HCT116 (cell line): ENCODE data around the gene TPTE2. TPM values are rescaled to one million over a fixed set of nuclear protein-coding genes. Genes with fewer than 3 reads are reported as not detected.

Source experiments
- ATAC-seq: fragments of 200-7000 bp; cut with Tn5 transposase; 2 replicates; pipeline ENCODE4 v1.9.1; 2020; ENCODE audit warnings: mild to moderate bottlenecking, moderate library complexity
- BruUV-seq: library from RNA; stranded (reverse); fragments of 400-500 nt; replicated peaks from 2 replicates; lab custom pipeline; 2021; lab: Mats Ljungman, UMichigan
- CTCF ChIA-PET: fragments of 300-600 bp; sonication (Branson Sonifier 250); formaldehyde crosslinking; loops from one replicate; lab custom pipeline; 2021; ENCODE audit warnings: antibody characterized with exemption; lab: Charles Lee
- POLR2A ChIA-PET: fragments of 300-600, 350-600 bp; sonication (Branson Sonifier 250); formaldehyde crosslinking; loops from one replicate; lab custom pipeline; 2021; ENCODE audit warnings: antibody characterized with exemption; lab: Charles Lee
- RAD21 ChIA-PET, 2 experiments: fragments of 300-600 bp; sonication (Branson Sonifier 250); formaldehyde crosslinking; loops; one replicate each; lab custom pipeline; 2023; ENCODE audit warnings: low total read pairs in 2 of 2; ENCODE audit not compliant: uncharacterized antibody in 2 of 2, unreplicated experiment in 2 of 2, low non-redundant PET in 1 of 2; lab: Charles Lee
- DNase-seq: peaks from one replicate; pipeline ENCODE4 v3.0.0-alpha.2; 2010; ENCODE audit warnings: low read depth, low spot score
- H2AFZ ChIP-seq: fragments of 200-600 bp; shearing (Covaris generic), sonication (generic); 2 replicates; pipeline ENCODE4 v1.6.1; 2017; ENCODE audit warnings: low read depth, mixed run types, mixed read lengths, antibody characterized with exemption, low read length; ENCODE audit not compliant: poor library complexity, severe bottlenecking
- H3K27ac ChIP-seq: 2 replicates; pipeline ENCODE4 v1.5.1; 2012; ENCODE audit warnings: low read depth, low read length
- H3K27me3 ChIP-seq: fragments of 200-600 bp; sonication (generic); 2 replicates; pipeline ENCODE4 v1.6.1; 2016; ENCODE audit warnings: mixed run types, low read length, mixed read lengths; ENCODE audit not compliant: insufficient read depth
- H3K36me3 ChIP-seq, 2 experiments: fragments of 200-500 bp in 1 of 2; fragments of 200-600 bp in 1 of 2; sonication (Bioruptor generic) in 1 of 2; sonication (generic) in 1 of 2; 2 replicates each; pipeline versions ENCODE4 v1.5.1 to v1.6.1; 2014 to 2016; ENCODE audit warnings: low read length in 2 of 2, inconsistent platforms in 1 of 2, mixed read lengths in 1 of 2, mixed run types in 1 of 2; ENCODE audit not compliant: insufficient read depth in 2 of 2, control insufficient read depth in 1 of 2
- H3K4me1 ChIP-seq, 2 experiments: fragments of 200-600 bp in 1 of 2; sonication (generic) in 1 of 2; 2 replicates each; pipeline versions ENCODE4 v1.5.1 to v1.6.1; 2012 to 2017; ENCODE audit warnings: low read length in 2 of 2, inconsistent platforms in 1 of 2, mild to moderate bottlenecking in 1 of 2, mixed read lengths in 1 of 2, mixed run types in 1 of 2, moderate library complexity in 1 of 2; ENCODE audit not compliant: insufficient read depth in 2 of 2, control insufficient read depth in 1 of 2
- H3K4me2 ChIP-seq: fragments of 200-600 bp; sonication (generic); 2 replicates; pipeline ENCODE4 v1.6.1; 2017; ENCODE audit warnings: mixed run types, low read length, mixed read lengths
- H3K4me3 ChIP-seq, 2 experiments: fragments of 200-600 bp in 1 of 2; sonication (generic) in 1 of 2; replicated peaks in 1 of 2; 2 replicates each; pipeline ENCODE4 v1.5.1; 2011 to 2016; ENCODE audit warnings: low read length in 2 of 2, control low read depth in 1 of 2, low read depth in 1 of 2, mild to moderate bottlenecking in 1 of 2, mixed read lengths in 1 of 2, mixed run types in 1 of 2
- H3K79me2 ChIP-seq: fragments of 200-600 bp; sonication (generic); 2 replicates; pipeline ENCODE4 v1.6.1; 2017; ENCODE audit warnings: mild to moderate bottlenecking, mixed run types, low read length, moderate library complexity, mixed read lengths; ENCODE audit not compliant: insufficient read depth
- H3K9ac ChIP-seq: fragments of 200-600 bp; sonication (generic); 2 replicates; pipeline ENCODE4 v1.6.1; 2016; ENCODE audit warnings: low read length, mixed read lengths
- H3K9me2 ChIP-seq: fragments of 200-600 bp; sonication (generic), shearing (Covaris generic); 2 replicates; pipeline ENCODE4 v1.6.1; 2017; ENCODE audit warnings: mixed run types, mild to moderate bottlenecking, moderate library complexity; ENCODE audit not compliant: insufficient read depth
- H3K9me3 ChIP-seq, 2 experiments: fragments of 200-500 bp in 1 of 2; fragments of 200-600 bp in 1 of 2; sonication (Bioruptor generic) in 1 of 2; sonication (generic) in 1 of 2; 2 replicates each; pipeline ENCODE4 v1.6.1; 2014 to 2017; ENCODE audit warnings: low read length in 2 of 2, mixed read lengths in 2 of 2, inconsistent platforms in 1 of 2, low read depth in 1 of 2, mild to moderate bottlenecking in 1 of 2, mixed run types in 1 of 2, moderate library complexity in 1 of 2; ENCODE audit not compliant: control insufficient read depth in 1 of 2, insufficient read depth in 1 of 2
- H4K20me1 ChIP-seq: fragments of 200-600 bp; sonication (generic), shearing (Covaris generic); 2 replicates; pipeline ENCODE4 v1.6.1; 2017; ENCODE audit warnings: mixed run types, mild to moderate bottlenecking, moderate library complexity; ENCODE audit not compliant: insufficient read depth
- CBX3 ChIP-seq: IDR thresholded peaks from 2 replicates; pipeline ENCODE4 v1.6.1; 2012; ENCODE audit warnings: low read depth
- CEBPB ChIP-seq: IDR thresholded peaks from 2 replicates; pipeline ENCODE4 v1.6.1; 2012; ENCODE audit warnings: low read depth
- ELF1 ChIP-seq: IDR thresholded peaks from 2 replicates; pipeline ENCODE4 v1.6.1; 2012; ENCODE audit warnings: low read depth, borderline replicate concordance
- POLR2AphosphoS5 ChIP-seq: IDR thresholded peaks from 2 replicates; pipeline ENCODE4 v1.6.1; 2011; ENCODE audit warnings: mild to moderate bottlenecking, low read depth, low read length, moderate library complexity
- SP1 ChIP-seq: IDR thresholded peaks from 2 replicates; pipeline ENCODE4 v1.6.1; 2012; ENCODE audit warnings: low read depth
- TCF7L2 ChIP-seq: IDR thresholded peaks from 2 replicates; pipeline ENCODE4 v1.7.0; 2011; ENCODE audit warnings: borderline replicate concordance, inconsistent platforms; ENCODE audit not compliant: insufficient read depth, insufficient read length; ENCODE audit errors: extremely low read depth
- YY1 ChIP-seq: IDR thresholded peaks from 2 replicates; pipeline ENCODE4 v1.6.1; 2011; ENCODE audit warnings: low read length, low read depth, moderate library complexity, mild to moderate bottlenecking; ENCODE audit not compliant: insufficient replicate concordance; ENCODE audit errors: extremely low read depth
- ZFX ChIP-seq: fragments of 450-650 bp; IDR thresholded peaks from 2 replicates; pipeline ENCODE4 v1.6.1; 2017
- ZNF274 ChIP-seq: fragments of 200-500 bp; sonication (Bioruptor generic); IDR thresholded peaks from 2 replicates; pipeline ENCODE4 v1.6.1; 2014; ENCODE audit warnings: mild to moderate bottlenecking, low read depth, low read length, inconsistent platforms
- intact Hi-C: fragments of 100-400 bp; cut with micrococcal nuclease; formaldehyde crosslinking; loops from 2 replicates; pipeline ENCODE4 v1.10.0; 2022
- total RNA-seq: library from RNA; stranded (reverse); gene quantifications from one replicate; pipeline ENCODE4 v1.2.1, GENCODE V29; 2021; ENCODE audit not compliant: unreplicated experiment
- TF ChIP-seq, protein P1 (sequence below), 3 experiments: fragments of 200-600 bp in 1 of 3; sonication (generic) in 1 of 3; IDR thresholded peaks in 2 of 3; conservative IDR thresholded peaks in 1 of 3; 2 replicates each; pipeline ENCODE4 v1.5.1; 2012 to 2017; ENCODE audit warnings: low read depth in 2 of 3, low read length in 2 of 3, antibody characterized with exemption in 1 of 3, borderline replicate concordance in 1 of 3, control low read depth in 1 of 3, mild to moderate bottlenecking in 1 of 3, mixed read lengths in 1 of 3, mixed run types in 1 of 3, moderate library complexity in 1 of 3; ENCODE audit not compliant: insufficient read depth in 1 of 3
- TF ChIP-seq, protein P2 (sequence below): IDR thresholded peaks from 2 replicates; pipeline ENCODE4 v1.6.1; 2011; ENCODE audit warnings: mild to moderate bottlenecking, low read length, moderate library complexity; ENCODE audit not compliant: insufficient replicate concordance; ENCODE audit errors: extremely low read depth

Gene TPTE2
- total RNA-seq, 1 experiment from 2014 or later = not detected

DNA sequence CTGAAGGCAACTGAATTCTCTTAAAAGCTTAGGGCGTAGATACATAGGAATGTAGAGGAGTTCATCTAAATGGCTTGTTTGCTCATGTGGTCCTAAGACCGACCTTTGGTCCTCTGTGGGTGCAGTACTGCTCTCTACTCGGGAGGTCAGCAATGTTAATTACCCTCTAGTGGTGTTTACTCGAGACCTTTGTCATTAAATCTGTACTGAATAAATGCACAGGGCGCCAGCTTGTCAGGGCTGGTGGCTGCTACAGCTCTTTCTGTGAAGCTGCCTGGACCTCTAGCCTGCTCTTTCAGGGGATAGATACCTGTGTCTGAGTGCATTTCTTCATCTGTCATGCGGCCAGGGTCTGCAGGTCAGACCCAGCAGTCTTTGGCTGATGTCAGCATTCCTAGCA, 43.0 kb upstream of the TPTE2 start:
- Histone ChIP-seq H3K9me3 (no peaks in the 10 kb centered on the region), H3K79me2 (peaks cover 78% of the 10 kb centered on the region), H3K4me3 (no peak overlapping the region), H3K27ac (no peak overlapping the region), H4K20me1 (peaks cover 3% of the 10 kb centered on the region; the same call in 1 of the 2 replicates), H3K27me3 (no peaks in the 10 kb centered on the region), H3K4me2 (peak overlapping the region; percentile 76), H3K4me1 (peaks cover 28 to 52% of the 10 kb centered on the region in 2 experiments), H2AFZ (no peak overlapping the region), H3K36me3 (no peaks in the 10 kb centered on the region), H3K9me2 (no peaks in the 10 kb centered on the region), H3K9ac (no peak overlapping the region)
- RAD21 ChIA-PET = no interaction called here
- POLR2A ChIA-PET = no interaction called here
- intact Hi-C loops = no loop called here
- no peak for TF ChIP-seq CEBPB
- TF ChIP-seq TCF7L2 = no peak
- TF ChIP-seq YY1 = no peak
- TF ChIP-seq, protein P1, sequence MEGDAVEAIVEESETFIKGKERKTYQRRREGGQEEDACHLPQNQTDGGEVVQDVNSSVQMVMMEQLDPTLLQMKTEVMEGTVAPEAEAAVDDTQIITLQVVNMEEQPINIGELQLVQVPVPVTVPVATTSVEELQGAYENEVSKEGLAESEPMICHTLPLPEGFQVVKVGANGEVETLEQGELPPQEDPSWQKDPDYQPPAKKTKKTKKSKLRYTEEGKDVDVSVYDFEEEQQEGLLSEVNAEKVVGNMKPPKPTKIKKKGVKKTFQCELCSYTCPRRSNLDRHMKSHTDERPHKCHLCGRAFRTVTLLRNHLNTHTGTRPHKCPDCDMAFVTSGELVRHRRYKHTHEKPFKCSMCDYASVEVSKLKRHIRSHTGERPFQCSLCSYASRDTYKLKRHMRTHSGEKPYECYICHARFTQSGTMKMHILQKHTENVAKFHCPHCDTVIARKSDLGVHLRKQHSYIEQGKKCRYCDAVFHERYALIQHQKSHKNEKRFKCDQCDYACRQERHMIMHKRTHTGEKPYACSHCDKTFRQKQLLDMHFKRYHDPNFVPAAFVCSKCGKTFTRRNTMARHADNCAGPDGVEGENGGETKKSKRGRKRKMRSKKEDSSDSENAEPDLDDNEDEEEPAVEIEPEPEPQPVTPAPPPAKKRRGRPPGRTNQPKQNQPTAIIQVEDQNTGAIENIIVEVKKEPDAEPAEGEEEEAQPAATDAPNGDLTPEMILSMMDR (IDR thresholded peaks at IDR 0.05 in 2 of 3, conservative IDR thresholded peaks at IDR 0.05 in 1 of 3; ENCODE audit: borderline replicate concordance in 1 of 3, insufficient read depth in 1 of 3, low read depth in 2 of 3, low read length in 2 of 3) = no peak
- no peak for TF ChIP-seq POLR2AphosphoS5
- TF ChIP-seq, protein P2, sequence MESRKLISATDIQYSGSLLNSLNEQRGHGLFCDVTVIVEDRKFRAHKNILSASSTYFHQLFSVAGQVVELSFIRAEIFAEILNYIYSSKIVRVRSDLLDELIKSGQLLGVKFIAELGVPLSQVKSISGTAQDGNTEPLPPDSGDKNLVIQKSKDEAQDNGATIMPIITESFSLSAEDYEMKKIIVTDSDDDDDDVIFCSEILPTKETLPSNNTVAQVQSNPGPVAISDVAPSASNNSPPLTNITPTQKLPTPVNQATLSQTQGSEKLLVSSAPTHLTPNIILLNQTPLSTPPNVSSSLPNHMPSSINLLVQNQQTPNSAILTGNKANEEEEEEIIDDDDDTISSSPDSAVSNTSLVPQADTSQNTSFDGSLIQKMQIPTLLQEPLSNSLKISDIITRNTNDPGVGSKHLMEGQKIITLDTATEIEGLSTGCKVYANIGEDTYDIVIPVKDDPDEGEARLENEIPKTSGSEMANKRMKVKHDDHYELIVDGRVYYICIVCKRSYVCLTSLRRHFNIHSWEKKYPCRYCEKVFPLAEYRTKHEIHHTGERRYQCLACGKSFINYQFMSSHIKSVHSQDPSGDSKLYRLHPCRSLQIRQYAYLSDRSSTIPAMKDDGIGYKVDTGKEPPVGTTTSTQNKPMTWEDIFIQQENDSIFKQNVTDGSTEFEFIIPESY = no peak
- no peak for TF ChIP-seq ELF1
- no peak for TF ChIP-seq SP1
- TF ChIP-seq ZNF274 = no peak
- TF ChIP-seq CBX3 = no peak
- TF ChIP-seq ZFX = no peak
- DNase-seq (no peak), ATAC-seq (no peak)
- no TSS peak for BruUV-seq
- CTCF ChIA-PET = no interaction called here
